Aorta (tissue), 5 donors: ENCODE measurements around the gene DNASE1L3. TPM values are rescaled to one million over a fixed set of nuclear protein-coding genes. Genes with fewer than 3 reads are reported as not detected.
"Not testable (repeated sequence)": the region's sequence is repeated elsewhere in the genome, so short reads cannot be mapped to it uniquely, and the experiment has no call there.

Experiments used
- ATAC-seq: fragments of 200-7000 bp; cut with Tn5 transposase; one replicate; pipeline ENCODE4 v1.9.1; 2022; ENCODE audit warnings: moderate library complexity; ENCODE audit not compliant: low FRiP score
- DNase-seq, 2 donors: peaks; one replicate each; pipeline ENCODE4 v3.0.0-alpha.2; 2020
- H3K27ac ChIP-seq, 2 donors: one replicate each; pipeline ENCODE4 v1.5.1; 2013; ENCODE audit warnings: low read length in 2 of 2, mild to moderate bottlenecking in 2 of 2, moderate library complexity in 2 of 2, control low read depth in 1 of 2, inconsistent platforms in 1 of 2, low read depth in 1 of 2
- H3K27me3 ChIP-seq, 2 donors: one replicate each; pipeline ENCODE4 v1.6.1; 2013; ENCODE audit warnings: control low read depth in 1 of 2, low read length in 1 of 2, mild to moderate bottlenecking in 1 of 2, moderate library complexity in 1 of 2; ENCODE audit not compliant: insufficient read depth in 2 of 2, control insufficient read depth in 1 of 2
- H3K36me3 ChIP-seq, 2 donors: one replicate each; pipeline ENCODE4 v1.6.1; 2013; ENCODE audit warnings: control low read depth in 1 of 2, low read length in 1 of 2, mild to moderate bottlenecking in 1 of 2; ENCODE audit not compliant: insufficient read depth in 2 of 2, control insufficient read depth in 1 of 2
- H3K4me1 ChIP-seq, 2 donors: one replicate each; pipeline ENCODE4 v1.6.1; 2013; ENCODE audit warnings: low read length in 2 of 2, control low read depth in 1 of 2, mild to moderate bottlenecking in 1 of 2, moderate library complexity in 1 of 2; ENCODE audit not compliant: insufficient read depth in 2 of 2, control insufficient read depth in 1 of 2
- H3K4me3 ChIP-seq, 2 donors: one replicate each; pipeline ENCODE4 v1.5.1; 2013; ENCODE audit warnings: low read length in 2 of 2, control low read depth in 1 of 2, mild to moderate bottlenecking in 1 of 2
- H3K9me3 ChIP-seq: one replicate; pipeline ENCODE4 v1.6.1; 2013; ENCODE audit warnings: mild to moderate bottlenecking, low read length; ENCODE audit not compliant: control insufficient read depth
- WGBS, 2 donors: extraction: QIAGEN DNeasy Blood & Tissue Kit; methylation state at CpG; one replicate each; pipeline ENCODE4 v1.1.7; 2013; 5-methylcytosine and 5-hydroxymethylcytosine counted together
- intact Hi-C, 2 donors: fragments of 100-400 bp; cut with DNase I; formaldehyde crosslinking; loops; one replicate each; pipeline versions ENCODE4 v1.14.2 to v1.15.0; 2022
- polyA plus RNA-seq, 2 donors: library from polyadenylated mRNA; stranded (reverse); fragments of 200-250 nt; gene quantifications; one replicate each; pipeline ENCODE4 v1.2.3, GENCODE V29; 2013
- total RNA-seq, 2 donors: library from RNA; stranded (reverse); fragmentation: NEBNext Ultra II Directional; extraction: Animal tissue kit (Norgen Biotek cat#: 25700); gene quantifications; one replicate each; pipeline ENCODE4 v1.2.1, GENCODE V29; 2021
- donor health status: healthy with polysubstance abuse.
- donor health status: Bipolar disorder and iron deficiency.
- donor health status: DM: no; HTN: no; CAD: no.
- donor health status: DM: no; HTN: no; CAD: no.
- donor health status: DM: yes; HTN: yes; CAD: no.

Gene DNASE1L3
- total and polyA plus RNA-seq, 4 donors, result 1.4 to 19.8 (median 5.7) TPM

- DNase-seq, result peak; percentile 76 to 88
- H3K9me3 ChIP-seq, result no peaks in the 10 kb centered on the region
- no peaks in the 10 kb centered on the region for H3K4me1 ChIP-seq
- H3K4me3 ChIP-seq, result peak overlapping the region; percentile 36 to 68
- intact Hi-C loops, result loop anchor here in 1 of 2 donors (5.0 kb wide), 1 partner anchor 69 kb away; the partner anchor contains the start of genes HTD2 and RPP14
- no peaks in the 10 kb centered on the region for H3K27me3 ChIP-seq
- no peak overlapping the region for H3K27ac ChIP-seq
- H3K36me3 ChIP-seq, result no peaks in the 10 kb centered on the region
- 0 to 1% methylated on average over 47 to 53 of the region's 53 CpGs for WGBS, 2 donors
- peak; percentile 68 for ATAC-seq
These were observed 27.3 kb upstream of the DNASE1L3 start for GRCh38 chr3:58237941-58238681.

- 0 to 1% methylated on average over 67 to 77 of the region's 77 CpGs for WGBS, 2 donors
- DNase-seq, result peak; percentile 85 to 94
- no peaks in the 10 kb centered on the region for H3K27me3 ChIP-seq
- H3K4me3 ChIP-seq, result peak within 1 kb of the TSS; percentile 36 to 68
- no peaks in the 10 kb centered on the region for H3K4me1 ChIP-seq
- H3K9me3 ChIP-seq, result no peaks in the 10 kb centered on the region
- peak within 1 kb of the TSS in 1 of 2 donors; percentile 65 for H3K27ac ChIP-seq
- intact Hi-C loops, result loop anchor here in 1 of 2 donors (5.0 kb wide), 1 partner anchor 70 kb away; the partner anchor contains the start of genes HTD2 and RPP14
- H3K36me3 ChIP-seq, result no peaks in the 10 kb centered on the region
- peak; percentile 94 for ATAC-seq
These were observed 26.6 kb upstream of the DNASE1L3 start, which contains the start of gene ABHD6 for GRCh38 chr3:58237238-58237940. ABHD6 (plus strand) TSS chr3:58237792; CDS start chr3:58256587, 18,795 bp downstream.

GRCh38 chr3:58236527-58237237 lies 25.9 kb upstream of the DNASE1L3 start:
- intact Hi-C loops, result loop anchor here in 1 of 2 donors (5.0 kb wide), 1 partner anchor 71 kb away; the partner anchor contains the start of genes HTD2 and RPP14
- Histone ChIP-seq H3K27me3 (no peaks in the 10 kb centered on the region), H3K4me1 (no peaks in the 10 kb centered on the region), H3K36me3 (no peaks in the 10 kb centered on the region), H3K27ac (no peak overlapping the region), H3K4me3 (peak overlapping the region; percentile 36 to 68), H3K9me3 (no peaks in the 10 kb centered on the region)
- ATAC-seq, result peak; percentile 20
- peak; percentile 53 to 78 for DNase-seq
- 15% methylated on average over 24 of the region's 24 CpGs for WGBS, 2 donors

DNA sequence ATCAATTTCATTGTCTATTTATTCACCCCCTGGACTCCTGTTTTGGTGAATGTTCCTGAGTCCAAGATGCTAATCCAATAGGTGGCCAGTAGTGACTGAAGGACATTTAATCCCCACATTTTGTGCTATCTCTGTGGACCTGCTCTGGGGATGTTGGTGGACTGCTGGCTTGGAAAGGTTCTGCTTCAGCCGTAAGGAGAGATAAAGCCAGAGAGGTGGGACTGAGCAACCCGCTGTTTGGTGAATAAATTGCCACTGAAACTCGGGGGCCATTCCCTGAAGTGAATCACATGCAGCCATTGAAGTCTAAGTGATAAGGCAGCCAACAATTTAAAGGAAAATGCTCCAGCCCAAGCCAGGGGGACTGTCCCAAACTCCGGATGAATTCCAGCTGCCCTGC lies 25.2 kb upstream of the DNASE1L3 start:
- Histone ChIP-seq H3K36me3 (no peaks in the 10 kb centered on the region), H3K27ac (no peak overlapping the region), H3K4me1 (no peaks in the 10 kb centered on the region), H3K27me3 (no peaks in the 10 kb centered on the region), H3K4me3 (no peak overlapping the region), H3K9me3 (no peaks in the 10 kb centered on the region)
- no peak for DNase-seq
- no peak for ATAC-seq
- intact Hi-C loops, result loop anchor here in 1 of 2 donors (5.0 kb wide), 1 partner anchor 71 kb away; the partner anchor contains the start of genes HTD2 and RPP14
- 77 to 78% methylated on average over 4 of the region's 4 CpGs for WGBS, 2 donors

DNA sequence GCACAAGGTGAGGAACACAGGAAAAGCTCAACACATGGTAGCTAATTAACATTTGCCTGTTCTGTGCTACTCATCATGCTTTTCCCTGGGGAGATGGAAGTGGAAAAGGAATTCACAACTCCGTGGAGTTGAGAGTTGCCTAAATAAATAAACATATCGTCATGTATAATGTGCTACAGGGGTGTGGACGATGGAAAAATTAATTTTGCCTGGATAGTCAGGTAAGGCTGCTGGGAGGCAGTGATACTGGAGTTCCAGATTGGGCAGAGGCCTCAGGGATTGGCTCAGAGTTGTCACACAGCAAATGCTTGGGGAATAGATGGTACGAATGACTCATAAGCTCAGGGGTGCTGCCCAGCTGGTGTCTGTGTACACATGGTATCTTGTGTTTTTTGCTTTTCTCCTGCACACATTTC lies 23.8 kb upstream of the DNASE1L3 start:
- DNase-seq (no peak), ATAC-seq (no peak)
- Histone ChIP-seq H3K27ac (no peak overlapping the region), H3K27me3 (no peaks in the 10 kb centered on the region), H3K36me3 (no peaks in the 10 kb centered on the region), H3K4me3 (no peak overlapping the region), H3K9me3 (no peaks in the 10 kb centered on the region), H3K4me1 (no peaks in the 10 kb centered on the region)
- 45 to 49% methylated on average over 4 of the region's 4 CpGs for WGBS, 2 donors
- intact Hi-C loops, result no loop called here

GRCh38 chr3:58231666-58232065 lies 20.9 kb upstream of the DNASE1L3 start:
- no peak for ATAC-seq
- H3K27ac ChIP-seq, result no peak overlapping the region
- intact Hi-C loops, result no loop called here
- no peaks in the 10 kb centered on the region for H3K9me3 ChIP-seq
- no peaks in the 10 kb centered on the region for H3K27me3 ChIP-seq
- no peaks in the 10 kb centered on the region for H3K4me1 ChIP-seq
- 12 to 19% methylated on average over 2 of the region's 2 CpGs for WGBS, 2 donors
- no peaks in the 10 kb centered on the region for H3K36me3 ChIP-seq
- H3K4me3 ChIP-seq, result no peak overlapping the region
- no peak for DNase-seq

DNA sequence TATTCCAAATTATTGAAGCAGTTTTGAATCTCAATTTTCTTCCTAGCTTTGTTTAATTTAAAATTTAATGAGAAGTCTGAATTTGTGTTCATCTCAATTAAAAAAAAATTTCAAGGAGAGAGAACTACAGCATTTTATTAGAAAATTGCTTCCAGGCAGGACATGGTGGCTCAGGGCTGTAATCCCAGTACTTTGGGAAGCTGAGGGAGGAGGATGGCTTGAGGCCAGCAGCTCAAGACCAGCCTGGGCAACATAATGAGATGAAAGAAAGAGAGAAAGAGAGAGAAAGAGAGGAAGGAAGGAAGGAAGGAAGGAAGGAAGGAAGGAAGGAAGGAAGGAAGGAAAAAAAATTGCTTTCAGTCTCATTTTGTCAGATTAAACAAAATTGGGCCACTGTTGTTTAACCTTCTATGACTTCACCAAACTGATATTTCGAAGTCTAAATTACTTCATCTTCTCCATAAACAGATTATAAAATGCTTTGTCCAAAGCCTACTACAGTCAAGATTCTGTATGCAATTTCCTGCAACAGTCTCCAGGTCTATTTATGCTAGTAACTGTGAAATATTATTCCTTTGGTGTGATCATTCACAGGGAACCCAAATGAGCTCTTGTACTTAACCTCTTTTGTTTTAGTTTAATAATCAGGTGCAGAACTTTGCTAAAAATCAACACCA lies 20.2 kb upstream of the DNASE1L3 start:
- 16 to 41% methylated on average over 1 of the region's 1 CpG for WGBS, 2 donors
- H3K36me3 ChIP-seq, result no peaks in the 10 kb centered on the region
- no peaks in the 10 kb centered on the region for H3K9me3 ChIP-seq
- H3K4me1 ChIP-seq, result no peaks in the 10 kb centered on the region
- DNase-seq, result no peak
- no peak overlapping the region for H3K27ac ChIP-seq
- intact Hi-C loops, result no loop called here
- H3K4me3 ChIP-seq, result no peak overlapping the region
- no peak for ATAC-seq
- H3K27me3 ChIP-seq, result no peaks in the 10 kb centered on the region

- ATAC-seq, intact Hi-C loops, H3K27me3 ChIP-seq, H3K9me3 ChIP-seq, DNase-seq, H3K4me3 ChIP-seq, H3K4me1 ChIP-seq, H3K36me3 ChIP-seq, H3K27ac ChIP-seq: not testable (repeated sequence)
- WGBS, 2 donors, result 96% methylated on average over 3 of the region's 3 CpGs
These were observed 17.2 kb upstream of the DNASE1L3 start for GRCh38 chr3:58227933-58228332.
